PC-9 (cell line): Measurements from ENCODE around the gene GATAD2A. TPM values are rescaled to one million over a fixed set of nuclear protein-coding genes. Genes with fewer than 3 reads are reported as not detected.

ENCODE experiments used
- BruUV-seq: library from RNA; stranded (reverse); fragments of 400-500 nt; replicated peaks from 2 replicates; lab custom pipeline; 2021; lab: Mats Ljungman, UMichigan
- CTCF ChIA-PET: fragments of 300-600 bp; sonication (Branson Sonifier 250); formaldehyde crosslinking; loops from one replicate; lab custom pipeline; 2022; ENCODE audit warnings: antibody characterized with exemption; lab: Charles Lee
- POLR2A ChIA-PET: fragments of 300-600 bp; sonication (Branson Sonifier 250); formaldehyde crosslinking; loops from one replicate; lab custom pipeline; 2022; ENCODE audit warnings: antibody characterized with exemption; ENCODE audit not compliant: unreplicated experiment; lab: Charles Lee
- DNase-seq, 2 experiments: peaks; one replicate each; pipeline versions ENCODE4 v3.0.0 to v3.0.0-alpha.2; 2015 to 2022; ENCODE audit warnings: mixed read lengths in 1 of 2
- H2AFZ ChIP-seq: fragments of 200-600 bp; sonication (generic); 2 replicates; pipeline ENCODE4 v1.8.1; 2017; ENCODE audit warnings: antibody characterized with exemption
- H3F3A ChIP-seq: fragments of 200-600 bp; sonication (generic); 2 replicates; pipeline ENCODE4 v1.8.1; 2017; ENCODE audit warnings: antibody characterized with exemption, mild to moderate bottlenecking, low read depth; ENCODE audit not compliant: insufficient read depth
- H3K27ac ChIP-seq: fragments of 200-600 bp; sonication (generic); 2 replicates; pipeline ENCODE4 v1.6.1; 2016; ENCODE audit warnings: mixed run types
- H3K27me3 ChIP-seq: fragments of 200-600 bp; sonication (generic); 2 replicates; pipeline ENCODE4 v1.6.1; 2016; ENCODE audit warnings: low read depth, mixed run types; ENCODE audit not compliant: insufficient read depth
- H3K36me3 ChIP-seq: fragments of 200-600 bp; sonication (generic); 2 replicates; pipeline ENCODE4 v1.6.1; 2016; ENCODE audit warnings: low read depth, mixed run types
- H3K4me1 ChIP-seq: fragments of 200-600 bp; sonication (generic); replicated peaks from 2 replicates; pipeline ENCODE4 v1.6.1; 2016; ENCODE audit warnings: mixed run types; ENCODE audit not compliant: insufficient read depth
- H3K4me2 ChIP-seq: fragments of 200-600 bp; sonication (generic); 2 replicates; pipeline ENCODE4 v1.6.1; 2017; ENCODE audit warnings: mixed run types
- H3K4me3 ChIP-seq: fragments of 200-600 bp; sonication (generic); 2 replicates; pipeline ENCODE4 v1.6.1; 2016; ENCODE audit warnings: mixed run types
- H3K79me2 ChIP-seq: fragments of 200-600 bp; sonication (generic); 2 replicates; pipeline ENCODE4 v1.6.1; 2017; ENCODE audit warnings: low read depth, mixed run types
- H3K9me2 ChIP-seq: fragments of 200-600 bp; sonication (generic); 2 replicates; pipeline ENCODE4 v1.8.1; 2017; ENCODE audit warnings: mild to moderate bottlenecking; ENCODE audit not compliant: insufficient read depth
- H3K9me3 ChIP-seq: fragments of 200-600 bp; sonication (generic); 2 replicates; pipeline ENCODE4 v1.8.1; 2016; ENCODE audit warnings: low read depth; ENCODE audit not compliant: insufficient read depth
- H4K20me1 ChIP-seq: fragments of 200-600 bp; sonication (generic); 2 replicates; pipeline ENCODE4 v1.8.1; 2017; ENCODE audit not compliant: insufficient read depth
- CTCF ChIP-seq: fragments of 200-600 bp; sonication (generic); conservative IDR thresholded peaks from 2 replicates; pipeline ENCODE4 v1.6.1; 2017; ENCODE audit warnings: mixed run types, antibody characterized with exemption, mild to moderate bottlenecking, moderate library complexity
- EZH2 ChIP-seq: fragments of 200-600 bp; sonication (generic); IDR thresholded peaks from 2 replicates; pipeline ENCODE4 v1.8.0; 2017; ENCODE audit warnings: antibody characterized with exemption, low read depth
- intact Hi-C: fragments of 100-400 bp; cut with micrococcal nuclease; formaldehyde crosslinking; loops from one replicate; pipeline ENCODE4 v1.10.0; 2022; ENCODE audit not compliant: unreplicated experiment
- total RNA-seq: library from RNA; stranded (reverse); gene quantifications from 2 replicates; pipeline ENCODE4 v1.2.3, GENCODE V29; 2021

Gene GATAD2A
- total RNA-seq, 1 experiment from 2014 or later, result 129 TPM

DNA sequence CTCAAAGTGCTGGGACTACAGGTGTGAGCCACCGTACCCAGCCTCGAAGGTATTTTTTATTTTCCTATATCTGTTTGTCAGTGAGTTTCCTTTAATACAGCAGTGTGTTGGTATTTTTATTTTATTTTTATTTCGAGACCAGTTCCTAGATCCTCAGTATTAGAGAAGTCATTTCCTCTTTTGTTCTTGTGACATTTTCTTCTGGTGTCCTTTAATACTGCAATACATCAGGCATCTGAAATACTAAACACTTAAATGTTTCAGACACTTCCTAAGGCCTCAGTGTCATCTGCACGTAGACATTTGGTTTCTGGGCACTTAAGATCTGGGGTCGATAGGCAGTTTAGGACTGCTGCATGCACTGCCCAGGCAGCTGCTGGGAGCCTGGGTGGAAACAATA lies 22.5 kb downstream of the GATAD2A start:
- Histone ChIP-seq H3K36me3 (no peaks in the 10 kb centered on the region), H3K4me2 (no peak overlapping the region), H3F3A (peaks cover 7% of the 10 kb centered on the region), H2AFZ (no peak overlapping the region), H3K79me2 (peaks cover 99% of the 10 kb centered on the region), H3K27ac (no peak overlapping the region), H3K4me1 (no peaks in the 10 kb centered on the region), H3K27me3 (no peaks in the 10 kb centered on the region), H3K9me2 (no peaks in the 10 kb centered on the region), H4K20me1 (peaks cover 96% of the 10 kb centered on the region), H3K9me3 (no peaks in the 10 kb centered on the region), H3K4me3 (no peak overlapping the region)
- no peak for DNase-seq
- ChIA-PET CTCF (no interaction called here), POLR2A (no interaction called here)
- no peak for TF ChIP-seq CTCF
- no peak for TF ChIP-seq EZH2
- intact Hi-C loops, result no loop called here
- BruUV-seq, result no TSS peak

- Histone ChIP-seq H3K27ac (no peak overlapping the region), H3K4me1 (no peaks in the 10 kb centered on the region), H3K9me3 (no peaks in the 10 kb centered on the region), H3K9me2 (no peaks in the 10 kb centered on the region), H4K20me1 (peaks cover 96% of the 10 kb centered on the region), H3K36me3 (no peaks in the 10 kb centered on the region), H2AFZ (no peak overlapping the region), H3K4me3 (no peak overlapping the region), H3K27me3 (no peaks in the 10 kb centered on the region), H3K4me2 (no peak overlapping the region), H3F3A (peaks cover 7% of the 10 kb centered on the region), H3K79me2 (peaks cover 99% of the 10 kb centered on the region)
- BruUV-seq, result no TSS peak
- ChIA-PET POLR2A (no interaction called here), CTCF (no interaction called here)
- TF ChIP-seq CTCF (no peak), EZH2 (no peak)
- DNase-seq, result no peak
- intact Hi-C loops, result no loop called here
Observed at GRCh38 chr19:19428746-19429145, 23.3 kb downstream of the GATAD2A start.

- Histone ChIP-seq H3K27ac (no peak overlapping the region), H4K20me1 (peaks cover 96% of the 10 kb centered on the region)
- POLR2A ChIA-PET, result no interaction called here
Observed at GRCh38 chr19:19429361-19429760, 23.9 kb downstream of the GATAD2A start.

More at GRCh38 chr19:19429361-19429760, 23.9 kb downstream of the GATAD2A start:
- no peak overlapping the region for H3K4me3 ChIP-seq
- no peaks in the 10 kb centered on the region for H3K9me2 ChIP-seq
- no peaks in the 10 kb centered on the region for H3K36me3 ChIP-seq
- H3K4me1 ChIP-seq, result no peaks in the 10 kb centered on the region
- H3K79me2 ChIP-seq, result peaks cover 99% of the 10 kb centered on the region
- intact Hi-C loops, result no loop called here
- no peaks in the 10 kb centered on the region for H3K9me3 ChIP-seq
- H3K27me3 ChIP-seq, result no peaks in the 10 kb centered on the region
- TF ChIP-seq CTCF, result no peak
- no peak for TF ChIP-seq EZH2
- H3K4me2 ChIP-seq, result no peak overlapping the region
- no TSS peak for BruUV-seq
- DNase-seq, result no peak
- peaks cover 3% of the 10 kb centered on the region for H3F3A ChIP-seq
- H2AFZ ChIP-seq, result no peak overlapping the region
- CTCF ChIA-PET, result no interaction called here
